ENCODE results near the gene CEP97.

Gene CEP97

DNA sequence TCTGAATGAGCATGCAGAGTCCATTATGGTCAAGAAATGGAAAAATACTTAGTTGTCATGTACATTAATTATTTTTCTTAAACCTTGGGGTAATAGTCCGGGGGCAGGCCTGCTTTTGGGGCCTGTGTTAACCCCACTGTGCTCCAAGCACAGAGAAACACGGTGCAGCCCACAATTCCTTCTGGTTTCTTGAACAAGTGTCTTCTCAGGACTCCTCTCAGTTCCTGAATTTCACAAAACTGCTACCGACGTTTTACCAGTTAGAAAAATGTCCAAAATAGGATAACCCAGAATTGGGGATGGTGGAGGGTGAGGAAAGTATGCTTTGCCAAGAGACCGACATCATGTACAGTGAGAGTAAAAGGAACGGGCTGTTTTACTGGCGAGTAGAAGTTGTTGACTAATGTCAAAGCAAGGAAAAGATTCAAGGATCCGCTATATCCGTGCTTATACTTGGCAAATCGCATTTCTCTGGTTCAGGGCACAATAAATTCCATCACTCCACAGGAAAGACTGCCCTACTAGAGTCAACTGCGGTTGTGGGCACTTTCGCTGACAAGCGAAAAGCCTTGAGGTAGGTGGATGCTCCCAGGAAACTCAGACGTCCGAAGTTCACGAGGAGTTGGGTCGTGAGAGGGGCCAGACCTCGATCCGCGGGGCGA is 54.1 kb downstream of the CEP97 start:
- DNase-seq (ENCODE audit: low spot score), result no peak

- DNase-seq (ENCODE audit: low spot score), result peak; percentile 86
These were observed 54.8 kb downstream of the CEP97 start, which contains the start of gene NXPE3 for GRCh38 chr3:101779047-101779821. Gene NXPE3 (plus strand): TSS chr3:101779211. CDS start chr3:101785597, 6,386 bp downstream.

DNA sequence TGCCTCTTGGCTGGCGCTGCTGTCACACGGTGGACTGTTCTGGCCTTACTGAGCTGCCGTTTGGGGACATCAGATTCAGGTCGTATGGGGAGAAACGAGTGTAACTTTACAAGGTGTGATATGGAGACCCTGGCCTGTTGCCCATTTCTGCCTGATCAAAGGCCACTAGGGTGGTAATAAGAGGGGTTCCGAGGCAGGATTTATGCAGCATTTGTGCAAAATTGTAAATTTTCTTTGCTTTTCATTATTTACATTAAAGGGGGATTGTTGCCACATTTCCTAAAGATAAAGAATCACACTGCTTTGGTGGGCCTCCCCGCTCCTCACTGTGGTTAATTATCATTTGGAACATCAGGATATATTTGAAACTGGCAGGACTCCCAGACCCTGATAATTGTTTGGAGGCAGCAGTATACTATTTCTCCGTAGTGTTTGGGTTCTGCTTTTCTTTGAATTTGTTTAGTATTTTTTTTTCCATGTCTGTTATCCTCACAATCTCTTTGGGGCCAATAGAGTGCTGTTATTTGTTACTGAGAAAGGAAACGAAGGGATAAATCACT is 55.5 kb downstream of the CEP97 start:
- DNase-seq (ENCODE audit: low spot score), result no peak

DNA sequence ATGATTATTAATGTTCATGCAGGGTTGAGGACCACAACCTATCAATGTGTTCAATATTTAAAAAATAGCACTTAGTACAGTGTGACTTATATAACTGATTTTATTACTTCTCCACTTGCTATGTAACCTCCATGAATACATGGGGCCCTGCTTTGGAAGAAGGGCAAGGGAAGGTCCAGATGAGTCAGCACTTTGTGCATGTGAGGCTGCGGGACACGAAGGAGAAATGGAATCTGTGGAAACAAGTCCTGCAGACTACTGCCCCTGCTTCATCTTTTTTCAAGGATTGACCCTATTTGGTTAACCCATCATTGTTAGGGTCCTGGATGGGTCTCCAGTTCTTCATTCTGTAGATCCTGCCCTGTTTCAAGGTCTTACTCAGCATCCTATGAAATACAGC is 56.2 kb downstream of the CEP97 start:
- DNase-seq (ENCODE audit: low spot score), result peak; percentile 76

DNA sequence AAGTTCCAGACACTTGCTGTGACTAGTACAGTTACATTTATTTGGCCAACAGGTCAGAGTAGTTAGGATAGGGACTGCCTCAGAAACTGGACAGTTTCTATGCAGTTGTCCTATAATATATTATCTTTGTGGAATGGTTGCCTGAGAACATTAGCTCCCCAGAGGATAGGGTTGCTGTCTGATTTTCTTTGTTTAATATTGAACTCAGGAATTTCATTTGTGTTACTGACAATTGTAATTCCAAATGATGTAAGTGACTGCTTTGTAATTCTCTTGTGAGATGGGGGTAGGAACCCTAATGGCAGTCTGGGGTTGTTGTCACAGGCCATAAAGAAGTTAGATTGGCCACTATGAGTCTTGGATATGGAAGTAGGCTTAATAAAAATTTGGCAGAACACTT is 56.8 kb downstream of the CEP97 start:
- peak; percentile 12 for DNase-seq (ENCODE audit: low spot score)

DNA sequence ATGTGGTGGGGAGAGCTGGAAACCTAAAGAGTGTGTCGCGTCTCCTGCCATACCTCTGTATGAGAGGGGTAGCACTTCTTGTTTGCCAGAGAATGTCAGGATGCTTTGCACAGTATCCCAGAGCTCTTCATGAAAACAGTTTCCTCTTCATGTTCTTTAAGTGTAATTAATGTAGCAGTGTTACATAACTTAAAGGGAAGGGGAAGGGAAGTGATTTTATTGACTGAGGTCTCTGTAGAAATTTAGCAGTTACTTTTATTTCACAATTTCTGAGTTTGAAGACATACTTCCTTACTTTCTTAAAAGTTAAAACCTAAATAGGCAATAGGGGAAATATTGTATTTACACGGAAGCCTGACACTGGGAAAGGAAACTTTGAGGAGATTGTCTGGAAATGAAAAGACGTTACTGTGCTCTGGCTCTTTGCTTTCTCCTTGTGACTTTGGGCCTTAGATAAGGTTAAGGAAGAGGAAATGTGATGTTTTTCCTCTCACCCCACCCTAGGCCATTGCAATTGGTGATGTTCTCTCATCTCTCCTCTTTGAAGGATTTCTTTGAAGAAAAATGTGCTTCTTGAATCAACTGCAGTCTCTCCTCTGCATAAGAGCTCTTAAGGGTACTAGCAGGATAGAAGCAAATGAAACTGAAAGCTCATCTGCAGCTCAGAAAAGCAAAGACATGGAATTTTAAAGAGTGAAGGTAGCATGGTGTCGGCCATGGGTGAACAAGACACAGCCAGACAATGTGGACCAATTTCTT is 60.6 kb downstream of the CEP97 start:
- DNase-seq (ENCODE audit: low spot score), result no peak

GRCh38 chr3:101791778-101792177 is 67.4 kb downstream of the CEP97 start:
- no peak for DNase-seq (ENCODE audit: low spot score)

DNA sequence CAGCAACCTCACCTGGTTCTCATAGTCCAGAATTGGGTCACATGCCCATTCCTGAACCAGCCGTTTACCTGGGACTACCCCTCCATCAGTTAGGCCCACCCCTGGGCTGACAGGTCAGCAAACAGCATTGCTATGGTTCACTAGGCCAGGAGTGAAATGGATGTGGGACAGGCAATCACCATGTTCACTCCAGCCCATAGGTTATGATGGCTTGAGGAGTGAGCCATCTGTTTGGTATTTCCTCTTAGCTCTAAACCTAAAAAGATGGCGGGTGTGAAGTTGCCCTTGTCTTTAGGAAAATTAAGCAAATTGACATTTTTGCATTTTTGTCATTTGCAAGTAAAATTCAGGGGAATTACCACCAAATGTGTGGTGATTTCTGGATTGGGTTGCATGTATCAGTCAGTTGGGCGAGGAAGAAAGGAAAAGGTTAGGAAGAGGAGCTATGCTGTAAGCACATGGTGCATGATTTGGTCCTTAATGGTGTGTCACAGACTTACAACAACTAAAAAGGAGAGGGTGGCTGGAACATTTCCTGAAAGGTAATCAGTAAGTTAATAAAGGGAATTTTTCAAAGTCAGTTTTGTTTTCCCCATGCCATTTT is 71.8 kb downstream of the CEP97 start:
- DNase-seq (ENCODE audit: low spot score), result no peak

DNA sequence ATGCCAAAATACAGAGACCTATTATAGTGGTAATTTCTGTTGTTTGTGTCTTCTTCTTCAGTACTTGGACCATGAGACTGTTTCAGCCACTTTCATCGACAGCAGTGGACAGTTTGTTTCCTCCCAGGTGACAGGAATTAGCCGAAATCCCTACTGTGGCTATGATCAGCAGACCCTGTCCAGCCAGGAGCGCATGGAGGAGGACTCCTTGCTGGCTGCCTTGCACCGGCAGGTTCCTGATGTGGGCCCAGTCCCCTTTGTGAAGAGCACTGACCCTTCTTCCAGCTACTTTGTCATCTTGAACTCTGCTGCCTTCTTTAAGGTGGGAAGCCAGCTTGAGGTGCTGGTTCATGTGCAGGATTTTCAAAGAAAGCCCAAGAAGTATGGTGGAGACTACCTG is 76.8 kb downstream of the CEP97 start:
- no peak for DNase-seq (ENCODE audit: low spot score)

GRCh38 chr3:101802179-101802578 is 77.8 kb downstream of the CEP97 start:
- no peak for DNase-seq (ENCODE audit: low spot score)

- no peak for DNase-seq (ENCODE audit: low spot score)
These were observed 78.9 kb downstream of the CEP97 start for GRCh38 chr3:101803173-101803782.

DNA sequence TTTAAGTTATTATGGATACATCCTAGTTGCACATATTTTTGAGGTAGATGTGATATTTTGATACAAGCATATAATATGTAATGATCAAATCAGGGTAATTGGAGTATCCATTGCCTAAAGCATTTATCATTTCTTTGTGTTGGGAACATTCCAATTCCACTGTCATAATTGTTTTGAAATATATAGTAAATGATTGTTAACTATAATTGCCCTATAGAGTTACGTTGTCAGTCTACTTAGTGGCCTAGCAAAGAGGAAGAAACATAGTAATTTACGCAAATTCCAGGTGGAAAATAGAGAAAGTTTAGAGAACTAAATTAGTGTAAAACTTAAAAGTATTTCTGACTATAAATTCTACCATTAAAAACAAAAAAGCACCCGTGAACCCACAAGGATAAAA is 79.5 kb downstream of the CEP97 start:
- DNase-seq (ENCODE audit: low spot score), result no peak

DNA sequence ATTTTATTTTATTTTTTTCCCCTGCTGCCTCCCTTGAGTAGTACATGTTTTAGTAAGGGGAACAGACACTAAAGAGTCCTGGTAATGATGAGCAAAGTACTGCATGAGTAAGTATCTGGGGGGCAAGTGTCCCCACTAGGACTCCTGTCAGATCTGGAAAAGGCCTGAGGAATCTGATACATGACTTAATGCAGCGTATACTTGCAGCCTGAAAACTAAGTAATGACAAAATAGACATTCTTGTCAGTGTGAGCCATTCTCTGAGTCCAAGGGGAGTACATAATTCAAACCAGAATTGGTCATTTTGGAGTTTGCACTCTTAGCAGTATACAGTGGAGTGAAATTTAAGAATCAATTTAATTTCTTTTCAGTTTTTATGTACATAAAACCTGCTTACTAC is 82.1 kb downstream of the CEP97 start:
- DNase-seq (ENCODE audit: low spot score), result no peak

GRCh38 chr3:101807888-101808287 is 83.5 kb downstream of the CEP97 start:
- no peak for DNase-seq (ENCODE audit: low spot score)

DNA sequence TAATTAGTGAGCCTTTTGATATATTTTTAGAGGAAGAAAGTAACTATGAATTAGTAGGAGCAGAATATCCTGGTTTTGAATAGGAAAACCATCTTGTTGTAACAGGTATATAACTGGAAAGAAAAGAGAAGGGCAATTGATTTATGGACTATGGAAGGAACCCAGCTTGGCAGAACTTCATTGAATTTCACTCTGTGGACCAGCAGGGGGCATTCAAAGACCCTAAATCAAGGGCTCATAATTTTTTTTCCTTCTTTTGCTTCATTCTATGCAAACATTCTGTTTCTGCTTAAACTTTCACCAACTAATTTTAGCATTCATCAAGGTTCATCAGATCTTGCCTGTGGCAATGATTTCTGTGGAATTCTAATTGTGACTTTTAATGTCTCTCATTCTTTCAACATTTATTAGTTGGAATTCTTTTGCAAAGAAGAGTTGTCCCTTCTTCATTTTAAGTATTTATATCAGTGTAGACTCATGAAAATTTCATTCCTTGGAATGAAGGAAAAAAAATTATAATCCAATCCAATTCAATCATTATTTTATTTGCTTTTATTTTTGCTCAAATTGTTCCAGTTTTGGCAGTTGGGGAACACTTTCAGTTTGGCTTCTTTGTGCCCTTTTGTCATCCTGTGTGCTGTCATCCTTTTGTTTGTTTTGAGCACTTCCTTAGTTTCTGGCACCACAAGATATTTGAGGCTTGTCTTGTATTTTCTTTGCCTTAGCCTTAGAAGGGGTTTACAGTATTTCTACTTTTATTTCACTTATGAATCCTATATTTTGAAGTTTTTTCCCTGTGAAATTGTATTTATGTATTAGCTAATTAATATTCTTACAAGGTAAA is 85.0 kb downstream of the CEP97 start:
- peak; percentile 25 for DNase-seq (ENCODE audit: low spot score)

DNA sequence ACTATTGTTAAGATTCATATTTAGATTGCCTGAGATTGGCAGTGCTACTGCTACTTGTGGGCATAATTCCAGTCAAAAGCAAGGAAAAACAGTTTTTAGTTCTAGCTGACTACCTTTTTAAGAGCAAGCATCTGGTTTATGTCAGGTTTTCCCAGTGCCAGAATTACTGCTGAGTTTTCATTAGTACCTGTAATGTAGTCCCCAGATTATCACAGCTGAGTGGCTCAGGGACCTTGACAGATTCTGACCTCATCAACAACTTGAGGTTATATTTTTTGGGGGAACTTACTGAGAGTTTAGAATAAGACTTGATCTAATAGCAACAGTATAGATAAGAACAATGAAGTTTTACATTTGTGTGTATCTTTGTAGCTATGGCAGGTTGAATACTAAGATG is 85.6 kb downstream of the CEP97 start:
- no peak for DNase-seq (ENCODE audit: low spot score)

DNA sequence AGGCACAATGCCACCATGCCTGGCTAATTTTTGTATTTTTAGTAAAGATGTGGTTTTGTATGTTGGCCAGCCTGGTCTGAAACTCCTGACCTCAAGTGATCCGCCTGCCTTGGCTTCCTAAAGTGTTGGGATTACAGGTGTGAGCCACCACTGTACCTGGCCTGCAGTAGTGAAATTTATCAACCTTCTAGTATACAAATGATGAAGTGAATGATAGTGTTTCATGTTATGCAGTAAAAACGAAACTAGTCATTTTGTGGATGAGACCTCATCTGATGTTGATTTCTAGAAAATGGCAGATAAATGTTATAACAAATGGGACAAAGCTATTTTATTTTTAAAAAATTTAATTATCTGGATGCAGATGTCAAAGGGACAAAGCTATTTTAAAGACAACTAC is 87.5 kb downstream of the CEP97 start:
- DNase-seq (ENCODE audit: low spot score), result no peak

GRCh38 chr3:101812895-101813294 is 88.5 kb downstream of the CEP97 start:
- DNase-seq (ENCODE audit: low spot score), result no peak

- DNase-seq (ENCODE audit: low spot score), result peak; percentile 14
These were observed 89.5 kb downstream of the CEP97 start for GRCh38 chr3:101813817-101814440.

GRCh38 chr3:101814835-101815234 is 90.4 kb downstream of the CEP97 start:
- no peak for DNase-seq (ENCODE audit: low spot score)

Measured in hepatic stellate cell (primary cell).